Smooth muscle cell of trachea (primary cell): ENCODE data around the gene HYPK. TPM values are rescaled to one million over a fixed set of nuclear protein-coding genes. Genes with fewer than 3 reads are reported as not detected.

ENCODE experiments used
- total RNA-seq: library from RNA; depleted of rRNA; stranded (reverse); fragments of >200 nt; gene quantifications from 2 replicates; pipeline ENCODE4 v1.2.1, GENCODE V29; 2014

The HYPK gene
- total RNA-seq: 5.1 and 7.9 TPM in 2 replicates

DNA sequence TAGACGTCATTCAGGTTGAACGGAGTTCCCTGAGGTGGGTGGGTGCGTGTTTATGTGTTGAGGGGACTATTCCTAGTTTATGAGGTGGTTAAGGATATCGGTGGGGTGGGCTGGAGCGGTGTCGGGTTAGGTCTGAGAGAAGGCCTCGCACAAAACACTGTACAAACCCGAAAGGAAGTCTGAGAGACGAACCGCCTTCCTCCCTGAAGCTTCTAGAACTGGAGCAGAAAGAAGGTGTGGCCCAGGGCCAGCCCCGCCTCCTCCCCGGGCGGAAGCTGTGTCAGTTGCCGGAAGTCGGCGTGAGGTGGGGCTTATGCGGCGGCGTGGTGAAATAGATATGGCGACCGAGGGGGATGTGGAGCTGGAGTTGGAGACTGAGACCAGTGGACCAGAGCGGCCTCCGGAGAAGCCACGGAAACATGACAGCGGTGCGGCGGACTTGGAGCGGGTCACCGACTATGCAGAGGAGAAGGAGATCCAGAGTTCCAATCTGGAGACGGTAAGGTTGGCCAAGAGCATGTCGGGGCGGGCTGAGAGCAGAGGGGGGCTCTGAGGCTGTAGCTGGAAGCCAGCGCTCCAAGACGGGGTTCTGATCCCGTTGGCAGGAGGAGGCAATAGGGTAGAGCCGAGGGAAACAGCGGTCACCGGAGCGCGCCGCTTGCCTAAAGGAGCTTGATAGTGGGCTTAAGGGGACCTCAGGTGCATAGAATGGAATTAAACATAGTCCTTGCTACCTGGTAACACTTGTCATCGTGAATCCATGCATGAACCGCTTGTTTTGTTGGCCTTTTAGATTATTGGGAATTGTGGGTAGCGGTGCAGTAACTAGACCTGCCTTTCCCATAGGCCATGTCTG is at the start of gene HYPK:
TSS of gene HYPK (plus strand) at position 314 of the 856 bp plus-strand sequence. CDS start at position 338, 24 bp downstream.

GRCh38 chr15:43776718-43777266 is 23.6 kb upstream of the HYPK start, which contains the start of gene ELL3:
Gene ELL3 (minus strand): TSS chr15:43776966. CDS start chr15:43776901, 65 bp downstream.

DNA sequence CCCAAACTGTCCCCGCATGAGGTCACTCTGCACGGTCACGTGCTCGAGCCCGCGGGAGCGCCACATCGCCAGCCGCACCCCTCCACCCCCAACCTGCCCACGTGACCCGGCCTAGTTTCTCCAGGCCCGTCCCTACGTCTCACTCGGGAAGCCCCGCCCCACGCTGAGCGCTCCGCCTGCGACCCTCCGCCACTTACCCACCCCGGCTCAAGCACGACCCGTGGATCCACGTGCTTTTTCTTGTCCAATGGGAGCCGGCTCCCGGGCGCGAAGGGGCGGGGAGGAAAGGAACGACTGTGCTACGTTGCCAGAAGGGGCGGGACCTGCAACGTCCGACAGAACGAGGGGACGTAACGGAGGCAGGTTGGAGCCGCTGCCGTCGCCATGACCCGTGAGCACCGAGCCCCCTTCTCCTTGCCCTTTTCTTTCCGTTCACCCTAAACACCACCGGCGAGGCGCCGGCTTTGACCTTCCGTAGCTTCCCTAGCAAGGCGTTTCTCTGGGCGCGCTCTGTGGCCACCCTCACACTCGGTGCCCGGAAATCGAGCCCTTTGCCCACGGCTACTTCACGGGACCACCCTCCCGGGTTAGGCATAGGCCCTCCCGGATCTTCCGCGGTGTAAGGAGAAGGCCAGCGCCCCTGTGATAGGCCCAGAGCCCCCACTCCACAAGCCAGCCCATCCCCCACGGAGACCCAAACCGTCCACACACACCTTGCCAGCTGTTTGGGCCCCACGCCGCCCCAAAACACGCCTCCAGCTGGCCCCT is 8.2 kb upstream of the HYPK start, which contains the start of gene SERF2:
TSS of gene SERF2 (plus strand) at position 328 of the 768 bp plus-strand sequence. CDS start at position 385, 57 bp downstream.

GRCh38 chr15:43799945-43800285 is 484 bp upstream of the HYPK start, which contains the start of gene SERINC4:
Gene SERINC4 (minus strand): TSS chr15:43800220. CDS start chr15:43799986, 234 bp downstream.

GRCh38 chr15:43824302-43825246 is 24.2 kb downstream of the HYPK start, which contains the start of gene MFAP1:
Gene MFAP1 (minus strand): TSS chr15:43824690. CDS start chr15:43824569, 121 bp downstream.

DNA sequence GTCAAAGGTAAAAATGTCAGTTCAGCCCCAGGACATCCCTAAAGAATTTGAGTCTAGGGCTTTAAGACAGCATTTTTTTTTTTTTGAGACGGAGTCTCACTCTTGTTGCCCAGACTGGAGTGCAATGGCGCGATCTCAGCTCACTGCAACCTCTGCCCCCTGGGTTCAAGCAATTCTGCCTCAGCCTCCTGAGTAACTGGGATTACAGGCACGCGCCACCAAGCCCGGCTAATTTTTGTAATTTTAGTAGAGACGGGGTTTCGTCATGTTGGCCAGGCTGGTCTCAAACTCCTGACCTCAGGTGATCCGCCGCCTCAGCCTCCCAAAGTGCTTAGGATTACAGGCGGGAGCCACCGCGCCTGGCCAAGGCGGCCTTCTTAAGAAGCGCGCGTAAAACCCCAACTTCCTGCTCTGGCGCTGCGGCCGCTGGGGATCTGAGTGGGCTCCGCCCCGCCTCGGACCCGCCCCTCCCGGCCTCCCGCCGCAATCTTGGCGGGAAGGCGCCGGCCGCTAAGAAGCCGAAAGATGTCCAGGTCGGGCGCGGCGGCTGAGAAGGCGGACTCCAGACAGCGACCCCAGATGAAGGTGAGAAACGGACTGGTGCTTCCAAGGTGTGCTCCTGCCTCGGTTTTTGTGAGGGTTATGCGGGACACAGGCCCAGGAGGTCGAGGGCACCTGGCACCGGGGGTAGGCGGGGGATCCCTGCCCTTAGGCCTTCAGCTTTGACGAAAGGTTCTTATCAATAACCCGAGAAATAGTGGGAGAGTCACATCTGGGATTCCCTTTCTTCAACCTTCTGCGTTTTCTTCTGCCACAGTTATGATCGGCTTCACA is 26.3 kb downstream of the HYPK start, which contains the start of gene WDR76:
TSS of gene WDR76 (plus strand) at position 495 of the 834 bp plus-strand sequence. CDS start at position 526, 31 bp downstream.

Other genes starting within 250 kb of the HYPK start
- 21.1 and 25.8 TPM in 2 replicates for gene PPIP5K1, start 210.4 kb upstream of the HYPK start, total RNA-seq
- not detected in 2 replicates for gene CKMT1B, start 206.6 kb upstream of the HYPK start, total RNA-seq
- 0.17 TPM in 1 of 2 replicates, not detected in the other for gene STRC, start 181.8 kb upstream of the HYPK start, total RNA-seq
- gene CATSPER2, start 151.8 kb upstream of the HYPK start, total RNA-seq: 0.50 and 3.1 TPM in 2 replicates
- gene CKMT1A, start 106.7 kb upstream of the HYPK start, total RNA-seq: not detected in 2 replicates
- gene PDIA3, start 54.2 kb upstream of the HYPK start, total RNA-seq: 192 and 247 TPM in 2 replicates
- 3.3 and 7.4 TPM in 2 replicates for gene ELL3, start 23.6 kb upstream of the HYPK start, total RNA-seq
- 593 and 934 TPM in 2 replicates for gene SERF2, start 8.3 kb upstream of the HYPK start, total RNA-seq
- 0.15 TPM in 1 of 2 replicates, not detected in the other for gene SERINC4, start 379 bp upstream of the HYPK start, total RNA-seq
- 27.6 and 31.1 TPM in 2 replicates for gene MFAP1, start 24.1 kb downstream of the HYPK start, total RNA-seq
- gene WDR76, start 26.4 kb downstream of the HYPK start, total RNA-seq: 4.1 and 24.7 TPM in 2 replicates